A549 treated with dexamethasone at 1 μM for 4 hours (cell line): Measurements from ENCODE around the gene GFPT1. TPM values are rescaled to one million over a fixed set of nuclear protein-coding genes. Genes with fewer than 3 reads are reported as not detected.

Experiments used
- total RNA-seq: library from RNA; stranded (reverse); fragments of 200-300 nt; extraction: Qiagen RNA extraction; gene quantifications from 5 replicates; pipeline ENCODE4 v1.2.3, GENCODE V29; 2022

The GFPT1 gene
- total RNA-seq: 19.0 to 33.7 TPM (median 28.0 TPM) in 5 replicates

DNA sequence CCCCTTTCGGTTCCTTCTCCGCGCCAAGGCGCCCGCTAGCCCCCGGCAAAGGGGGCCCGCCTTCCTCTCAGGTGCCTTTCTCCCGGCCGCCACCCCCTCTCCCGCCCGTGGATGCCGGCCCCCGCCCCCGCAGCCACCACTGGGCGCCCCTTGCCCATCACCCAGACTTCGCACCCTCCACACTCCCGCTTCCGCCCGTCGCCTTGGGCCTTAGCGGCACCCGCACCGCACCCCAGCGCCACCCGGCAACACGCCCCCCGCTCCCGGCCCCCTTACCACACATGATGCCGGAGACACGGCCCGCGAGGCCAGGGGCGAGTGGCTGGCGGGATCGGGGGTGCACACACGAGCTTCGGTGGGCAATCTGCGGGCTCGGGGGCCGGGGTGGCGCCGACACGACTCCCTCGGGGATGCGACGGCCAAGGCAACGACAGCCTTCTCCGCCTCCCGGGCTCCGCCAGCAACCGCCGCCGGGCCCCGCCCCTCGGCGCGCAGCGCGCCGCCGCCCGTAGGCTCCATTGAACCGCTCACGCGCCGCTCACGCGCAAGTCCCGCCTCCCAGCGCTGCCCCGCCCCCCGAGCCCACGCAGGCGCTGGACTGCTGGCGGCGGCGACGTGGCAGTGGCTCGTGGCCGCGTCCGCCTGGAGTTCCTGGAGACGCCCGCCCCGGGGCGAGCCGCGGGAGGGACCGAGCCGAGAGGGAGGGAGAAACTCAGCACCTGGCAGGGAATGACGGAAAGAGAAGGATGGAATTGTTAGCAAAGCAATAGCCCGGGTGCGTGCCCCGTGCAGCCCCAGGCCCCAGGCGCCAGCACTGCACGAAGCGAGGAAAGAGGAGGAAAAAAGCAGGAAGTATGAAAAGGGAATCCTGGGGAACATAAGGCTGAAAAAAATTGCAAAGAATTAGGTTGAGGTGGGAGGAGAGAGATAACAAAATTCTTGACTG lies at the start of gene GFPT1:
GFPT1 (minus strand) TSS at position 439 of the 946 bp plus-strand sequence; CDS start at position 283, 156 bp downstream.

Other genes starting within 250 kb of the GFPT1 start
- gene NFU1, start 50.2 kb upstream of the GFPT1 start, total RNA-seq: 45.4 to 52.5 TPM (median 47.2 TPM) in 5 replicates